ENCODE data around the gene GMPPA. TPM values are rescaled to one million over a fixed set of nuclear protein-coding genes. Genes with fewer than 3 reads are reported as not detected.

Gene GMPPA
- polyA plus RNA-seq, 3 donors = 27.5 to 39.9 (median 35.8) TPM

- H3K27ac ChIP-seq (ENCODE audit: low read depth, low read length) = no peak overlapping the region
- WGBS, 3 donors = 85 to 94% (median 90%) methylated on average over 47 of the region's 47 CpGs
These were observed 32.8 kb upstream of the GMPPA start for GRCh38 chr2:219465659-219466561.

- H3K27ac ChIP-seq (ENCODE audit: low read depth, low read length) = no peak overlapping the region
- WGBS, 3 donors = 80 to 84% (median 82%) methylated on average over 28 of the region's 28 CpGs
These were observed 31.6 kb upstream of the GMPPA start for GRCh38 chr2:219466816-219467735.

- 75 to 82% (median 78%) methylated on average over 2 of the region's 2 CpGs for WGBS, 3 donors
- H3K27ac ChIP-seq (ENCODE audit: low read depth, low read length) = no peak overlapping the region
These were observed 31.0 kb upstream of the GMPPA start for GRCh38 chr2:219467736-219468075.

- no peak overlapping the region for H3K27ac ChIP-seq (ENCODE audit: low read depth, low read length)
- 93% methylated on average over 23 of the region's 23 CpGs for WGBS, 3 donors
These were observed 30.1 kb upstream of the GMPPA start for GRCh38 chr2:219468410-219469185.

- WGBS, 3 donors = 85 to 91% (median 87%) methylated on average over 16 of the region's 16 CpGs
- no peak overlapping the region for H3K27ac ChIP-seq (ENCODE audit: low read depth, low read length)
These were observed 29.4 kb upstream of the GMPPA start for GRCh38 chr2:219469186-219469724.

- WGBS, 3 donors = 58 to 81% (median 72%) methylated on average over 4 of the region's 4 CpGs
- H3K27ac ChIP-seq (ENCODE audit: low read depth, low read length) = no peak overlapping the region
These were observed 28.3 kb upstream of the GMPPA start for GRCh38 chr2:219470429-219470828.

GRCh38 chr2:219471476-219472371, 27.0 kb upstream of the GMPPA start:
- no peak overlapping the region for H3K27ac ChIP-seq (ENCODE audit: low read depth, low read length)
- 84 to 87% (median 87%) methylated on average over 22 of the region's 22 CpGs for WGBS, 3 donors

GRCh38 chr2:219472629-219473187, 26.0 kb upstream of the GMPPA start:
- no peak overlapping the region for H3K27ac ChIP-seq (ENCODE audit: low read depth, low read length)
- WGBS, 3 donors = 81 to 87% (median 82%) methylated on average over 12 of the region's 12 CpGs

- 84 to 92% (median 85%) methylated on average over 18 of the region's 18 CpGs for WGBS, 3 donors
These were observed 25.2 kb upstream of the GMPPA start for GRCh38 chr2:219473511-219473910.

GRCh38 chr2:219474285-219475060, 24.2 kb upstream of the GMPPA start:
- no peak overlapping the region for H3K27ac ChIP-seq (ENCODE audit: low read depth, low read length)
- WGBS, 3 donors = 78 to 86% (median 85%) methylated on average over 11 of the region's 11 CpGs

More at GRCh38 chr2:219473511-219473910, 25.2 kb upstream of the GMPPA start:
- H3K27ac ChIP-seq (ENCODE audit: low read depth, low read length) = no peak overlapping the region

- H3K27ac ChIP-seq (ENCODE audit: low read depth, low read length) = no peak overlapping the region
- 50 to 78% (median 71%) methylated on average over 6 of the region's 6 CpGs for WGBS, 3 donors
These were observed 23.4 kb upstream of the GMPPA start for GRCh38 chr2:219475278-219475677.

GRCh38 chr2:219475697-219476651, 22.7 kb upstream of the GMPPA start:
- no peak overlapping the region for H3K27ac ChIP-seq (ENCODE audit: low read depth, low read length)
- 35 to 38% (median 37%) methylated on average over 14 of the region's 14 CpGs for WGBS, 3 donors

GRCh38 chr2:219476652-219477151, 22.0 kb upstream of the GMPPA start:
- no peak overlapping the region for H3K27ac ChIP-seq (ENCODE audit: low read depth, low read length)
- WGBS, 3 donors = 7 to 15% (median 14%) methylated on average over 16 of the region's 16 CpGs

GRCh38 chr2:219477179-219477578, 21.5 kb upstream of the GMPPA start:
- no peak overlapping the region for H3K27ac ChIP-seq (ENCODE audit: low read depth, low read length)
- WGBS, 3 donors = 76 to 85% (median 83%) methylated on average over 12 to 13 of the region's 13 CpGs

GRCh38 chr2:219477815-219478214, 20.9 kb upstream of the GMPPA start:
- 60 to 77% (median 76%) methylated on average over 15 of the region's 15 CpGs for WGBS, 3 donors
- no peak overlapping the region for H3K27ac ChIP-seq (ENCODE audit: low read depth, low read length)

All from adipose tissue (tissue), 3 donors.